Fibroblast of lung (primary cell): ENCODE measurements around the gene WDR7.

Experiments used
- EZH2 ChIP-seq: IDR thresholded peaks from 2 replicates; pipeline ENCODE4 v1.5.1; 2012; ENCODE audit warnings: low read length, control low read depth, mild to moderate bottlenecking; ENCODE audit errors: missing control alignments
- TF ChIP-seq, protein P1 (sequence below), 2 donors: IDR thresholded peaks in 1 of 2; conservative IDR thresholded peaks in 1 of 2; 1 replicate in 1 of 2; 2 replicates in 1 of 2; pipeline ENCODE4 v1.5.1; 2011 to 2012; ENCODE audit warnings: low read length in 2 of 2, control low read depth in 1 of 2, inconsistent platforms in 1 of 2, low read depth in 1 of 2, mild to moderate bottlenecking in 1 of 2

DNA sequence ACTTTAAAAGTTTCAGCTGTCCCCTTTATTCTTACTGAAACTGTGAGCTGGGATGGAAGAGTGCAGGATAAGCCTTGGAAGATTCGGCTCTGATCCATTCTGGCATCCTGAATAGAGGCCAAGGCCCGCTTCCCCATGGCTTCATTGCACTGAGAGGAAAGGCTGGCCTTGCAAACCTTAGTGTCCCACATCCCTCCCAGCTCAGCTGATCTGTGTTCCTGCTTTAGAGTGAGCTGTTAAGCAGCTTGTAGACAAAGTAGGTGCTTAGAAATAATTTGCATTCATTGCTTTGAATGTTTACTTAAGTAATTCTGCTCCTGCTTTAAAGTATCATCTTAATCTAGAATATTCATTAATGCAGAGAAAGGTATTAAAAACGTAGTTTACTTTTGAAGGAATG, 326.1 kb downstream of the WDR7 start:
- TF ChIP-seq, protein P1, sequence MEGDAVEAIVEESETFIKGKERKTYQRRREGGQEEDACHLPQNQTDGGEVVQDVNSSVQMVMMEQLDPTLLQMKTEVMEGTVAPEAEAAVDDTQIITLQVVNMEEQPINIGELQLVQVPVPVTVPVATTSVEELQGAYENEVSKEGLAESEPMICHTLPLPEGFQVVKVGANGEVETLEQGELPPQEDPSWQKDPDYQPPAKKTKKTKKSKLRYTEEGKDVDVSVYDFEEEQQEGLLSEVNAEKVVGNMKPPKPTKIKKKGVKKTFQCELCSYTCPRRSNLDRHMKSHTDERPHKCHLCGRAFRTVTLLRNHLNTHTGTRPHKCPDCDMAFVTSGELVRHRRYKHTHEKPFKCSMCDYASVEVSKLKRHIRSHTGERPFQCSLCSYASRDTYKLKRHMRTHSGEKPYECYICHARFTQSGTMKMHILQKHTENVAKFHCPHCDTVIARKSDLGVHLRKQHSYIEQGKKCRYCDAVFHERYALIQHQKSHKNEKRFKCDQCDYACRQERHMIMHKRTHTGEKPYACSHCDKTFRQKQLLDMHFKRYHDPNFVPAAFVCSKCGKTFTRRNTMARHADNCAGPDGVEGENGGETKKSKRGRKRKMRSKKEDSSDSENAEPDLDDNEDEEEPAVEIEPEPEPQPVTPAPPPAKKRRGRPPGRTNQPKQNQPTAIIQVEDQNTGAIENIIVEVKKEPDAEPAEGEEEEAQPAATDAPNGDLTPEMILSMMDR (conservative IDR thresholded peaks at IDR 0.05 in 1 of 2, IDR thresholded peaks at IDR 0.05 in 1 of 2; ENCODE audit: low read depth in 1 of 2, low read length in 2 of 2): no peak
- TF ChIP-seq EZH2: no peak
